Eye (tissue), 1 donor: ENCODE measurements around the gene KCNE5.
A peak's percentile ranks its signal among the peaks of the same experiment; 100 is the strongest.
"Not testable (repeated sequence)": the region's sequence is repeated elsewhere in the genome, so short reads cannot be mapped to it uniquely, and the experiment has no call there.

Source experiments
- DNase-seq: peaks from one replicate; pipeline ENCODE4 v3.0.0-alpha.2; 2015

The KCNE5 gene, protein sequence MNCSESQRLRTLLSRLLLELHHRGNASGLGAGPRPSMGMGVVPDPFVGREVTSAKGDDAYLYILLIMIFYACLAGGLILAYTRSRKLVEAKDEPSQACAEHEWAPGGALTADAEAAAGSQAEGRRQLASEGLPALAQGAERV

DNA sequence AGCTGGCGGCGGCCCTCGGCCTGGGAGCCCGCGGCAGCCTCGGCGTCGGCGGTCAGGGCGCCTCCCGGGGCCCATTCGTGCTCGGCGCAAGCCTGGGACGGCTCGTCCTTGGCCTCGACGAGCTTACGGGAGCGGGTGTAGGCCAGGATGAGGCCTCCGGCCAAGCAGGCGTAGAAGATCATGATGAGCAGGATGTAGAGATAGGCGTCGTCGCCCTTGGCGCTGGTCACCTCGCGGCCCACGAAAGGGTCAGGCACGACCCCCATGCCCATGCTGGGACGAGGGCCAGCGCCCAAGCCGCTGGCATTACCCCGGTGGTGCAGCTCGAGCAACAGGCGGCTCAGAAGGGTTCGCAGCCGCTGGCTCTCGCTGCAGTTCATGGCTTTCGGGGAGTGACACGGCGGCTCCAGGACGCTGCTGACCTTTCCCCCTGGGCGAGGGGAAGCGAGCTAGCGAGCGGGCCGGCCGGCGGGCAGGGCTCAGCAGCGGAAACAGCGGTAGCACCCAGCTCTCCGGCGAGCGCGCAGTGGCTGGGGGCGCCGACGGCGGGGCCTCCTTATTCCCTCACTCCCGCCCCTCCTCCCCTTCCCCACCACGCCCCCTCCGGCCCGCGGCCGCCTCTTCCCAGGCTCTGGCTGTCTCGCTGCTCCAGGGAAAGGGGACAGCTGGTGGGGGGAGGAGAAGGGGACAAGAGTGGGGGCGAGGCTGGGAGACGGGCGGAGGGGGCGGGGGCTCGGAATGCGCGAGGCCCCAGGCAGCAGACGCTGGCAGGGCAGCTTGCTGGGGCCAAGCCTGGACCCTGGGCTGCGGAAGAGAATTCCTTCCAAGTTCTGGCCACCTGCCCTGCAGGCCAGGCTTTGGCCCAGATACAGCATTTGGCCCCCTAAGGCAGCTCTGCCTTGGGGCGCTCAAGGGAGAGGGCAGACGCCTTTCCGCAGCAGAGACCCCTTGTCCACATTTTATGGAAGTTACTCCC, at the start of gene KCNE5:
KCNE5 (minus strand) TSS at position 532 of the 976 bp plus-strand sequence; CDS start at position 380, 152 bp downstream.
- DNase-seq, result peak; percentile 77

DNA sequence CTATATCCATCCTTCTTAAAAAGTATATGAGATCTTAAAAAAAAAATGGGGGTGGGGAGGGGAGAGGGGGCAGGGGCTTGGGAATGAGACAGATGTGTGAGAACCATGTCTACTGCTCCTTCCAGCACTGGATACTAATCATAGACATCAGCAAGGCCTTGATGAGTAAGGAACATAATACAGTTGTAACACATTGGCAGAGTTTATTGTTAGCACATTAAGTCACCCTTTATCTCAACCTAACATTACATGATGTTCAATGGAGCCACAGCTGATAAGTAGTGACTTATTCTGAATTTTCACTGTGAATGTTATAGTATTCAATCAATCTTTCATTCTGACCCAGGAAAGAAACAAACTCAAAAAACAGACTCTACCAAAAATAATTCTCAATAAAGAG, 47.3 kb upstream of the KCNE5 start:
- no peak for DNase-seq

DNA sequence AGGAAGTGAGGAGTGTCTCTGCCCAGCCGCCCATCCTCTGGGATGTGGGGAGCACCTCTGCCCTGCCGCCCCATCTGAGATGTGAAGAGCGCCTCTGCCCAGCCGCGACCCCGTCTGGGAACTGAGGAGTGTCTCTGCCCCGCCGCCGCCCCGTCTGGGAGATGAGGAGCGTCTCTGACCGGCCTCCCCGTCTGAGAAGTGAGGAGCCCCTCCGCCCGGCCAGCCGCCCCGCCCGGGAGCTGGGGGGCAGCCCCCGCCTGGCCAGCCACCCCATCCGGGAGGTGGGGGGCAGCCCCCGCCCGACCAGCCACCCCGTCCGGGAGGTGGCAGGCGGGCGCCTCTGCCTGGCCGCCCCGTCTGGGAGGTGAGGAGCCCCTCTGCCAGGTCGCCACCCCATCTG, 46.2 kb upstream of the KCNE5 start:
- not testable (repeated sequence) for DNase-seq

DNA sequence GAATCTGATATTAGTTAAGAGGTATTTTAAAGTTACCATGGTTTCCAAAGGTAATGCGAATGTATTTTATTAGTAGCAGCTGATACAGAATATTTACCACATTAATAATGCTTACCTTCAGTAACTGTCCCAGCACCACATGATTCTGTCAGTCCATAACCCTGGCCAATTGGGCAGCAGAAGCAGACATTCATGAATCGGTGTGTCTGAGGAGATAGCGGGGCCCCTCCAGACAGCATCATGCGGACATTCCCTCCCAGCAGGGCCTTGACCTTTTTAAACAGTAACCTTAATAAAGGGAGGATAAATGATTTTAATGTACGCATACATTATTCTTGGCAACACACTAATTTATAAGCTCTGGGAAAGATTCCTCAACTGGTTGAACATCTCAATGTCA, 43.0 kb upstream of the KCNE5 start:
- DNase-seq, result no peak

DNA sequence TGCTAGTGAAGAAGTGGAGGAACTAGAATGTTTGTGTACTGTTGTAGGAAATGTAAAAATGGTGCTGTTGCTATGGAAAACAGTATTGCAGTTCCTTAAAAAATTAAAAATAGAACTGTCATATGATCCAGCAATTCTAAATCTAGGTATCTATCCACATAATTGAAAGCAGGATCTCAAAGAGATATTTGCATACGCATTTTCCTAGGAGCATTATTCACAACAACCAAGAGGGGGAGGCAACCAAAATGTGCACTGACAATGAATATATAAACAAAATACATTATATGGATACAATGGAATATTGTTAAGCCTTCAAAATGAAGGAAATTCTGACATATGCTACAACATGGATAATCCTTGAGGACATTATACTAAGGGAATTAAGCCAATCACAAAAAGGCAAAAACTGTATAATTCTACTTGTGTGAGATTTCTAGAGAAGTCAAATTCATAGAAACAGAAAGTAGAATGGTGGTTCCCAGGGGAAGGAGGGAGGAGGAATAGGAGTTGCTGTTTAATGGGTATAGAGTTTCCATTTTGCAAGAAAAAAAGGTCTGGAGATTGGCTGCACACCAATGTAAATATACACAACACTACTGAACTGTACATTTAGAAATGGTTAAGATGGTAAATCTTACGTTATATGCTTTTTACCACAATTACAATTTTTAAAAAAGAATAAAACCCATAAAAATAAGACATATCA, 35.6 kb upstream of the KCNE5 start:
- no peak for DNase-seq

DNA sequence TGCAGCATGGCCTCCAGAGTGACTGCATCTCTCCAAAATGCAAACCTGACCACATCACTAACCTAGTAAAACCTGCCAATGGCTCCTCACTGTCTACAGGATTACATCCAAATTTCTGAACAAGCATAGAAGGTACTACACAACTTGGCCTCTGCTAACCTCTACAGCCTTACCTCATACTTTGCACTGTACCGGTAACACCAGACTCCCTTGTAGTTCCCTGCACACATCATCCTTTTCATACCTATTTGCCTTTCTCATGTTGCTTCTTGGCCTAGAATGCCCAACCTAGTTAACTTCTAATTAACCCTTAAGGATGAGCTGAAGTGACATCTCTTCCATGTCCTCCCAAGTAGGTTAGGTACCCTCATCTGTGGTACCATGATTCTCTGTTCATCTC, 33.4 kb upstream of the KCNE5 start:
- no peak for DNase-seq

DNA sequence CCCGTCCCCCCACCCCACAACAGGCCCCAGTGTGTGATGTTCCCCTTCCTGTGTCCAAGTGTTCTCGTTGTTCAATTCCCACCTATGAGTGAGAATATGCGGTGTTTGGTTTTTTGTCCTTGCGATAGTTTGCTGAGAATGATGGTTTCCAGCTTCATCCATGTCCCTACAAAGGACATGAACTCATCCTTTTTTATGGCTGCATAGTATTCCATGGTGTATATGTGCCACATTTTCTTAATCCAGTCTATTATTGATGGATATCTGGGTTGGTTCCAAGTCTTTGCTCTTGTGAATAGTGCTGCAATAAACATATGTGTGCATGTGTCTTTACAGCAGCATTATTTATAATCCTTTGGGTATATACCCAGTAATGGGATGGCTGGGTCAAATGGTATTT, 32.4 kb upstream of the KCNE5 start:
- DNase-seq, result not testable (repeated sequence)

DNA sequence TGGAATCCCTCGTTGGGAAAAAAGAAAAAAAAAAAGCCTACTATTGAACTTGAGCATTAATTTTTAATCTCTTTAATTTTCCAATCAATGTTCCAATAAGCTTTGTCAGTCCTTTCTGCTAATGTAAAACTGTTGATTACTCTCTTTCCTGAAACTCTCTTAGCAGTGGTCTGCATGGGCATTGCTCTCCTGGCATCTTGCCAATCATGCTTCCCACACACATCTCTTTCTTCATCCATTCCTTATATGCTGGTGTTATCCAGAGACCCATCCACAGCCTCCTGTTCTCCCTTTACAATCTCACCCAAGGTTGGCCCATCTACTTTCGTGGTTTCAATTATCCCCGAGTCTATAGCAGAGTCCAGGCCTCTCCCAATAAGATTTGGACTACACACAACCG, 31.8 kb upstream of the KCNE5 start:
- DNase-seq, result no peak

DNA sequence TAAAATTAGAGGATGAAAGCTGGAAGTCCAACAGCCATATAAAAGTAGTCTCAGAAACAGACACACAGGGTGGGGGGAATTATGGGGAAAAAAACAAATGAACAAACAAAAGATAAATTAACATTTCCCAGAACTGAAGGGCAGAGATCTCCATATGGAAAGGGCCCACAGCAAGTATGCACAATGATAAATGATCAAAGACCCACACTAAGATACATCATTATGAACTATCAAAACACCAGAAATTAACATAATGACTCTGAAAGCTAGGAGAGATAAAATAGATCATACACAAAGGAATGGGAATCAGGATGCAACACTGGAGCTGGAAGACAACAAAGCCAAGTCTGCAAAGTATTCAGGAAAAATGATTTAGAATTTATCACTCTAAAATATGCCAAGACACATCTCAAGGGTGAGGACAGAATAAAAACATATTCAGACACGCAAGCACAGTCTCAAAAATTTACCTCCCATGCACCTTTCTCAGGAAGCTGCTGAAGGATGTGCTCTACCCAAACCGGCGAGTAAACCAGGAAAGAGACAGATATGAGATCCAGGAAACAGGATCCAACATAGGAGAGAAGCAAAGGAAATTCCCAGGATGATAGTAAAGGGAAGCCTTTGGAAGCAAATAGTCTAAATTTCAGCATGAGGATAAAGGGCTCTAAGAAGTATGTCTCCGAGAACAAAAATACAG, 30.7 kb upstream of the KCNE5 start:
- no peak for DNase-seq

DNA sequence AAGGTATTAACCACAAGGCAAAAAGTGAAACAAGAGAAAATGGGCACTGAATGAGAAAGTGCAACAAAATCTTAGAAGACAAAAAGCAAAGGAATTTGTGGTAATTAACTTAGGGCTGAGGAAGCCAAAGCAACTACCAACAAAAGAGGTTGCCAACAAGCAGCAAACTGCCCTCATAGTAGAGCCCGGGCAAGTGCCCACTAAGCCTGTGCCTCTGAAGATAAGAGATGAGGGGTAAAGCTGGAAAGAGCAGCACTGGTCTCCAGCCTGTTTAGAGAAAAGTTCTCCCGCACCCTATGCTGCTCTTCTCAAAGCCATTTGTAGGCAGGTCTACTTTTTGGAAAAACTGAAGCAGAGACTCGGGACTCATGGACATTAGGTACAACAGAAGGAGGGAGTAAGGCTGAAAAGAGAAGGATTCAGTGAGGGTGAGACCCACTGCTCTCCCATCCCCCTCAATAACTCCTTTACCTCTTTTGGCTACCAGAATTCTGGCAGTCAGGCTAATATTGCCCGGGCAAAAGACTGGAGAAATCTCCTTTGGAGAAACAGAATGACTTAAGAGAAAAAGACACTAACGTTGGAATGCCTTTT, 29.6 kb upstream of the KCNE5 start:
- DNase-seq, result no peak

DNA sequence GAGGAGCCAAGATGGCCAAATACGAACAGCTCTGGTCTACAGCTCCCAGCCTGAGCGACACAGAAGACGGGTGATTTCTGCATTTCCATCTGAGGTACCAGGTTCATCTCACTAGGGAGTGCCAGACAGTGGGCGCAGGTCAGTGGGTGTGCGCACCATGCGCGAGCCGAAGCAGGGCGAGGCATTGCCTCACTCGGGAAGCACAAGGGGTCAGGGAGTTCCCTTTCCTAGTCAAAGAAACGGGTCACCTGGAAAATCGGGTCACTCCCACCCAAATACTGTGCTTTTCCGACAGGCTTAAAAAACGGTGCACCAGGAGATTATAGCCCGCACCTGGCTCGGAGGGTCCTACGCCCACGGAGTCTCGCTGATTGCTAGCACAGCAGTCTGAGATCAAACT, 19.7 kb upstream of the KCNE5 start:
- DNase-seq, result not testable (repeated sequence)

DNA sequence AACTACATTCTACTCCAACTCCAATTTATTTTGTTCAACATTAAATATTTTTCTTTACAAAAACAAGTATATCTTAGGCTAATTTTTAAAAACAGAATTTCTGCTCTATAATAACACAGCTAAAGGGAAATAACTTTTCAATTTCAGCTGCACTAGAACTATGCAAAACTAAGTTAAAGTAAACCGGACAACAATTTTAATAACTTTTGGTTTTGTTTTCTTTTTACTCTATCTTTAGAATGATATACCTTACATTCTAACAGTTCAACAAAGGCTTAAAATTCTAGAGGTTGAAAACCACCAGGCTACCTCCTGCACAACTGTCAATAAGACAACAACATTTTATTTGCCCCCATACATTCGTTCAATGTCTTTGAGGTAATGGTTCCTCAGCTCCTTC, 18.7 kb upstream of the KCNE5 start:
- DNase-seq, result no peak

DNA sequence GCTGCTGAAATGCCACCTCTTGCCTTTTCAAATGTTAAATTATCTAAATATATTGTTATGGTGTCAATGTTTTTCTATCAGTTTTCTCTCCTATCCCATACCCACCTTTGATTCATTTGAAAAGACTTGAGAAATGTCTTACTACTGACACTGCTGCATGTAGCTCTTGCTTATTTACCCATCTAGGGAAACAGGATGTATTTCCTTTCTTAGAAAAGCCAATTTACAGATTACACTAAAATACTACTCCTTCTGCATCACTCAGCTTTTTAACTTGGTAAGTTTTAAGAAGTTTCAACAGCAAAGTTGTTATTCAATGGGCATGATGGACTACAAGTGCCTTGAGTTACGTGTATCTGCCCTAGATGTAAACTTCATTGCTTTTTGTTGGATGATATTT, 13.2 kb upstream of the KCNE5 start:
- no peak for DNase-seq

DNA sequence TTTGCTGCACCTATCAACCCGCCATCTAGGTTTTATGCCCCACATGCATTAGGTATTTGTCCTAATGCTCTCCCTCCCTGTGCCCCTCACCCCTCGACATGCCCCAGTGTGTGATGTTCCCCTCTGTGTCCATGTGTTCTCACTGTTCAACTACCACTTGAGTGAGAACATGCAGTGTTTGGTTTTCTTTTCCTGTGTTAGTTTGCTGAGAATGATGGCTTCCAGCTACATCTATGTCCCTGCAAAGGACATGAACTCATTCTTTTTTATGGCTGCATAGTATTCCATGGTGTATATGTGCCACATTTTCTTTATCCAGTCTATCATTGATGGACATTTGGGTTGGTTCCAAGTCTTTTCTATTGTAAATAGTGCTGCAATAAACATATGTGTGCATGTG, 12.5 kb upstream of the KCNE5 start:
- not testable (repeated sequence) for DNase-seq

DNA sequence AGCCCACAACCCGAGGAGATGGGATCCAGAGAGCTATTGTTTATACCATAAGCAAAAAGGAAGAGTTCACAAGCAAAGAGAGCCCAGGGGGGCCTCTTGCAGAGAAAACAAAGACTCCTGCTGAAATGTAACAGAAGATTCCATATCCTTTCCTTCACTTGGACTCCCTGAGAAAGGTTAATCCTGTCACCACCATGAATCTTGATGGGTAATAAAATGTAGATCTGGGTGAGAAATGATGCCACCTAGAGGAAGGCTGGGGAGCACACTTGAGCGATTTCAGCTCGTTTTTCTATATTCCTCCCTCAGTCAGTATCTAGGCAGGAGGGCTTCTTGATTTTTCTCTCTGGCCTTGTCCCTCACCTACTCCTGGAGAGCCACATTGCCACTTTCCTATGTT, 10.2 kb upstream of the KCNE5 start:
- DNase-seq, result peak; percentile 28

DNA sequence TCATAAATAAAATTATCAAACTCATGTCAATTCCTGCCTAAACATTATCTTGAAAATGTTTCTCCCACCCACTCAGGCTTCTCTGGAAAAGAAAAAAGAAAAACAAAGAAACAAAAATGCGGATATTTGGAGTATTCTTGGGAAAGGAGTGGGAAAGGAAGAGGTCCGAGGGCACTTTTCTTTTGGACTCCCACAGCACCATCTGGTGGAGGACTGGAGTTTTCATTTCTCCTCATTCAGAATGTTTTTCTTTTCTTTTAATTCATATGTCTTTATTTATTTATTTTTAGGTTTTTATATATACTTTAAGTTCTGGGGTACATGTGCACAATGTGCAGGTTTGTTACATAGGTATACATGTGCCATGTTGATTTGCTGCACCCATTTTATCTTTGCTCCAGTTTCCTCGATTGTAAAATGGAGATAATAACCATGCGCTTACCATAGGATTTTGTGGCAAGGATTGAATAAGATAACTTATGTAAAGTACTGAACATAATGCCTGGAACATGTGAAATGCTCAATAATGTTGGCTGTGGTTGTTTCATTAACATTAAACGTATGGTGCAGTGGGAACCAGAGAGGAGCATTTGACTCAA, 8.0 kb upstream of the KCNE5 start:
- DNase-seq, result peak; percentile 54

DNA sequence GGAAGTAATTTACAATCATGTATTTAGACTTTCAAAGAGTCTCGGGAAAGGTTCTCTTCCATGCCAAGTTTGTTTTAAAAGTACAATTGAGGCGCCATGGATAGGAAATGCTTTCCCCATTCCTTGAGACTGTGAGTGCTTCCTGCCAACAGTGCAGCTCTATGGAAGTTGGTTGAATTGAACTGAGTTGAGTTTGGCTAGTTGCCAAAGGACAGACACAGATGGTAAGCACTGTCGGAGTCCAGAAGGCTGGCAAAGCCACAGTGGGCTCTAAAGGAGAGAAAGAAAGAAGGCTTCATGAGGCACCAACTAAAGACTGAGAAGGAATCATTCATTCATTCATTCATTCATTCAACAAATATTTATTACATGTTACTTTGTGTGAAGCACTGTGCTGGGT, 4.3 kb upstream of the KCNE5 start:
- no peak for DNase-seq

DNA sequence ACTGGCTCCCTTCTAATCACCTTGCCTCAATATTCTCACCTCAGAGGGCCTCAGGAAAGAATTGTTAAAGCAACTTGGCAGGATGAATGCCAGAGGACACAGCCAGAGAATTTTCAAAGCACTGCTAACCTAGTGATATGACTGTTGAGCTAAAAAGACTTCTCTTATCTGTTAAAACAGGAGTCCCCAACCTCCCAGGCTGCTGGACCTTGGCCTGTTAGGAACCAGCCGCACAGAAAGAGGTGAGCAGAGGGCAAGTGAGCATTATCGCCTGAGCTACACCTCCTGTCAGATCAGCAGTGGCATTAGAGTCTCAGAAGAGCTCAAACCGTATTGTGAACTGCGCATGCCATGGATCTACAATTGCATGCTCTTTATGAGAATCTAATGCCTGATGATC, 1.7 kb upstream of the KCNE5 start:
- DNase-seq, result no peak

DNA sequence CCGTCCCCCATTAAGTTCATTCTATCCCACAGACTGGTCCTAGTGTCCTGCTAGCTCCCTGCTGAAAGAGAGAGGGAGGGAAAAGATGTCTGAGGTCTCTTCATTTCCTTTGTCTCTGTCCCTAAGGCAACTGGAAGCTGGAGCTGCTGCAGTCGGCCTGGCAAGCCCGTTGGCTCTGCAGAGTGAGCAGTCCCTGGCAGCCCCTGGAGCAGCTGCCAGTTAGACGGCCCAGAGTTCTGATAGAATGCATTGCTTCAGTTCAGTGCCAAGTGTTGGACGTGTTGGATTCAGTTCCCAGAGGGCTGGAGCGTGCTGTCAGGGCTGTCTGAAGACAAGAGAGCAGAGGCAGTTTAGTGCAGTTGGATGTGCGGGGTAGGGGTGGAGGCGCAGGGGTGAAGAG, 975 bp downstream of the KCNE5 start:
- no peak for DNase-seq

DNA sequence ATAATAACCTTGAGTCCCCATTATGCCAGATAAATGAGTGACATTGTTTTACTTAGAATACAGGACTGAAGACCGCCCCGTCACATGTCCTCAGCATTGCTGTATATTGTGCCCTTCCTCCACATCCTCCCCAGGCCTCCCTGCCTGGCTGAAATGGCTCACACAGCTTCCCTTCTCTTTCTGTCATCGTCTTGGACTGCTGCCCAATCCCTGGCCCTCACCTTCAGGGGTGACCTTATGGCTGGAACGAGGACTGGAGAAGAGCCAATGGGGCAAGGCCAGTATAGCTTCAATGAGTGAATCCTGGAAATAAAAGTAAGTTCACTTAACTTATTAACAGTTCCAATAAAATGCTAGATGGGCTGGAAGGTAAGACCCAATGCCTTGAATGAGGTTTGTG, 2.7 kb downstream of the KCNE5 start:
- DNase-seq, result no peak

DNA sequence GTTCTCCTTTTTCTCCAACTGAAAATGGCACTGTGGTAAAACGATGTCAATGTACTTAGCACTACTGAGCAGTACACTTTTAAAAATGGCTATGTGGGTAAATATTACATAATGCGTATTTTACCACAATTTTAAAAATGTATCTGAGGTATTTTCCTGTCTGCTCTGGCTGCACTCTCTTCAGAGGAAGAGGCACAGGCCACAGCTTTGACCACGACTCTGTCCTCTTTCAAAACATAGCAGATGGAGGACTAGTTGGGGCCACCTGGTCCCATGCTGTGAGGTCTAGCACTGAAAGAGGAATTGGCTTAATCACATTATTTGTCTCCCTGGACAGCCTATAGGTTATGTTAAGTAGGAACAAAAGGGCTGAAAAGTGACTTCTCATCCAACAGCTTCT, 5.2 kb downstream of the KCNE5 start:
- no peak for DNase-seq

DNA sequence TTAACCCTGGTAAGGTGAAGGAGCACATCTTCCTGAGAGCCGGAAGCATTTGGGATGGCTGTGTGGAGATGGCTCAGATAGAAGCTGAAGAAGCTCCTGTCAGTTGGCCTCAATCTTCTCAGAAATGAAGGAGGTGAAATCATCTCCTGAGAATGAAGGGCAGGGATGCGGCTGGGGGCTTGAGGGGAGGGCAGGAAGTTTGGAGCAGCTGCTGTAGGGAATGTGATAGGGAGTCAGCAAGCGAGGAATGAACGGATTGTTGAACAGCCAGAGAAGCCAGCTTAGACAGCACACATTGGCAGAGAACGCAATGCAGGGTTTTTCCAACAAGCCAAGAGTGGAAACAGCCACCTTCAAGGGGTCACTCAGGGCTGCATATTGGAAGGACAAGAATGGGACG, 10.0 kb downstream of the KCNE5 start:
- DNase-seq, result no peak
